ENCODE results near the gene CGN.

DNA sequence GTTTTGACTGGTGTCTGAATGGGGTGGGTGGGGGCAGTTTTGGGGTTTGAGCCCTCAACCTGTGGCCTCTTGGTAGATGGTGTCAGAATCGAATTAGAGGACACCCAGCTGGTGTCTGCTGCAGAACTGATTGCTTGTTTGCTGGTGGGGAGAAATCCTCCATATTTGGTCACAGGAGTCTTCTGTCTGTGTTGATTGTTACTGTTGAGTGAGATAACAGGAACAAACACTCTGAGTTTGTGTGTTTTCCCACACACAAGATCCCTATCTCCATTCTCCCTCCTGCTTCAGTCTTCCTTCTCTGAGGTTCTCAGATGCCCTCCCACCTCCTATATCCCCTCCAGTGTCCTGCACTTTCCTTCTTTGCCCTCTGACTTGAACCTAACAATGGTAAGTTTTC lies 19.1 kb upstream of the CGN start:
- TF ChIP-seq CTCF (IDR thresholded peaks at IDR 0.05; ENCODE audit: extremely low read depth in 1 of 2, insufficient read depth in 1 of 2, low read depth in 1 of 2, low read length in 2 of 2) (no peak), POLR2AphosphoS5 (IDR thresholded peaks at IDR 0.05; ENCODE audit: insufficient read depth, low read depth, low read length) (no peak), POLR2A (IDR thresholded peaks at IDR 0.05; ENCODE audit: low read depth, low read length) (no peak), FOS (IDR thresholded peaks at IDR 0.05; ENCODE audit: borderline replicate concordance, insufficient read depth, low read length) (no peak), GATA2 (IDR thresholded peaks at IDR 0.05; ENCODE audit: insufficient read depth, insufficient read length, low read depth, low read length) (no peak)
- TF ChIP-seq, protein P1, sequence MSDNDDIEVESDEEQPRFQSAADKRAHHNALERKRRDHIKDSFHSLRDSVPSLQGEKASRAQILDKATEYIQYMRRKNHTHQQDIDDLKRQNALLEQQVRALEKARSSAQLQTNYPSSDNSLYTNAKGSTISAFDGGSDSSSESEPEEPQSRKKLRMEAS (IDR thresholded peaks at IDR 0.05; ENCODE audit: insufficient read depth, insufficient read length) = no peak
